ENCODE results near the gene ITGA3.

The ITGA3 gene

GRCh38 chr17:50072925-50073324 is 17.0 kb downstream of the ITGA3 start:
- no peak for DNase-seq

DNA sequence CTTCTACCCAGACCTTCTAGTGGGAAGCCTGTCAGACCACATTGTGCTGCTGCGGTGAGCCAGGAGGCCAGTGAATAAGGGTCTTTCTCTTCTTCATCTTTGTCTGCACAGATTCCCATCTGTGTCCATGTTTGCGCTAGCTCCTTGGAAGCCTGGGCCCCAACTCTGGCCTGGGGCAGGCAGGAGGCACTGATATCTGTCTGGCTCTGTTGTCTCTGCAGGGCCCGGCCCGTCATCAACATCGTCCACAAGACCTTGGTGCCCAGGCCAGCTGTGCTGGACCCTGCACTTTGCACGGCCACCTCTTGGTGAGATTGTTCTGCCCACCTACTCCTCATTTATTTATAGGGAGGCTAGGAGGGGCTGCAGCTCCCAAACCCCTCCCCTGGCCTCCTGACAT is 18.3 kb downstream of the ITGA3 start:
- DNase-seq: no peak

- DNase-seq: no peak
These were observed 19.6 kb downstream of the ITGA3 start for GRCh38 chr17:50075446-50076032.

DNA sequence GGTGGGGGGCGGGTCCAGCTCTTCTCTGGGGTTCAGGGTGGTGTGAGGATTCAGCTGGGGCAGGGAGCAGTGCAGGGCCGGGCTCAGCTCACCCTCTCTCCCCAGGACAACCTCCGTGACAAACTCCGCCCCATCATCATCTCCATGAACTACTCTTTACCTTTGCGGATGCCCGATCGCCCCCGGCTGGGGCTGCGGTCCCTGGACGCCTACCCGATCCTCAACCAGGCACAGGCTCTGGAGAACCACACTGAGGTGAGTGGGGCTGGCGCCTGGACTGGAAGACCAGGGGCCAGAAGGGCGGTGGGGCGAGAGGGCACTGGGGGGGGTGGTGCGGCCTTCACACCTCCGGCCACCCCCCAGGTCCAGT is 20.3 kb downstream of the ITGA3 start:
- no peak for DNase-seq

GRCh38 chr17:50076591-50077235 is 20.8 kb downstream of the ITGA3 start:
- DNase-seq: no peak

GRCh38 chr17:50078430-50078829 is 22.5 kb downstream of the ITGA3 start:
- DNase-seq: no peak

DNA sequence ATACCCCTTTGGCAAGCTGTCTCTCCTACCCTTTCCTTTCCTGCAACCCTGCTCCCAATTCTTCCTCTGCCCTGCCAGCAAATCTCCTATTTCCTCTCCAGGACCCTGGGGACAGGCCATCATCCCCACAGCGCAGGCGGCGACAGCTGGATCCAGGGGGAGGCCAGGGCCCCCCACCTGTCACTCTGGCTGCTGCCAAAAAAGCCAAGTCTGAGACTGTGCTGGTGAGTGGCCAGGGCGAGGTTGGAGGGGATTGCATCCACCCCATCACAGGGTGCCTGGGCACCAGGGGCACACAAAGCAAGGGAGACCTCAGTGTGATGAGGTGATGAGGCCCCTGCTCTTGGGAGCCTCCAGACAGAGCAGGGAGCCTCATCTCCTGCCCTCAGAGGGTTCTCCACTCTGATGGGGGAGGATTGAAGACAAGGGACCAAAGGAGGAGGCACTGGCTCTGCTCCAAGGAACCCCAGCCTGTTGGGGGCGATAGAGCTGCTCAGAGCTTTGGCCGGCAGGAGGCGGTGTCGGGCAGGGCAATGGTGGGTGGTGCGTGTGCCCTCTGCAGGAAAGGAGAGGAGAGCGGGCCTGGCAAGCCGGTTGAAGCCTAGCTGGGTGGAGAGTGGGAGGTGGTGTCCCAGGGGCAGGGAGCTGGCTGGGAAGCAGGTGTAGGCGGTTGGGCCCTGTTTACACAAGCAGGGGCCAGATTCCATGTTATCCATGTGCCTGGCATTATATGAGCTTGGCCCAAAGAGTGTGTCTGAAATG is 23.6 kb downstream of the ITGA3 start:
- peak; percentile 9 for DNase-seq

DNA sequence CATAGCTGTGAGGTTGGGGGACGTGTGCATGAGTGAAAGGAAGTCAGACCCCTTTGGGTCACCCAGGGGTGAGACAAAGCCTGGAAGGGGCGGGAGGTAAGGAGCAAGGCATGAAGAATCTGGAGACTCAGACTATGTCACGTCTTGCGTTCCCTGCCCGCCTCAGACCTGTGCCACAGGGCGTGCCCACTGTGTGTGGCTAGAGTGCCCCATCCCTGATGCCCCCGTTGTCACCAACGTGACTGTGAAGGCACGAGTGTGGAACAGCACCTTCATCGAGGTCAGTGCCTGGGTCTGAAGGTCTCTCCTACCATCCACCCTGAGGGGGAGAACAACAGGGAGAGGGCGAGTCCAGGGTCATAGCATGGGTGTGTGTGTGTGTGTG is 24.2 kb downstream of the ITGA3 start:
- no peak for DNase-seq

GRCh38 chr17:50080827-50081226 is 24.9 kb downstream of the ITGA3 start:
- no peak for DNase-seq

GRCh38 chr17:50081757-50082156 is 25.8 kb downstream of the ITGA3 start:
- no peak for DNase-seq

DNA sequence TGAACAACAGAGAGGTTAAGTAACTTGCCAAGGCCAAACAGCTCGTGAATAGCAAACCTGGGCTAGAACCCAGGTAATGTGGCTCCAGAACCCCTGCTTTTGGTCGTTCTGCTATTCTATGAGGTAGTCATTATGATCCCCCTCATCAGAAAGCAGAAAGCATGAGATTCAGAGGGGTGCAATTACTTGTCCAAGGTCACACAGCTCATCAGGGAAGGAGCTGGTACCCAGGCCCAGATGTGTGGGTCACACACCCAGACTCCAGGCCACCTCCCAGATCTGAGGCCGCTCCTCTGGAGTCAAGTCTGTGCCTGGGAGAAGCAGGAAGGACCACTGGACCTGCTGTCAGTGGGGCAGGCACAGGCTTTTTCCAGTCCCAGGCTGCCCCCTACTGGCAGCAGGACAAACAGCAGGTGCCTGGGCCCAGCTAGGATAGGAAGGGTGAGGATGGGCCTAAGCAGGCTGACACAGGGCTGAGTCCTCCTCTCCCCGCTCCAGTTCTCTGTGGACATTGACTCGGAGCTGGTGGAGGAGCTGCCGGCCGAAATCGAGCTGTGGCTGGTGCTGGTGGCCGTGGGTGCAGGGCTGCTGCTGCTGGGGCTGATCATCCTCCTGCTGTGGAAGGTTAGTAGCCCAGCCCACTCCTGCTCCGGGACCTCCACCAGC is 31.5 kb downstream of the ITGA3 start:
- DNase-seq: peak; percentile 74

- no peak for DNase-seq
These were observed 32.0 kb downstream of the ITGA3 start for GRCh38 chr17:50087912-50088405.

GRCh38 chr17:50088952-50089825 is 33.3 kb downstream of the ITGA3 start:
- no peak for DNase-seq

DNA sequence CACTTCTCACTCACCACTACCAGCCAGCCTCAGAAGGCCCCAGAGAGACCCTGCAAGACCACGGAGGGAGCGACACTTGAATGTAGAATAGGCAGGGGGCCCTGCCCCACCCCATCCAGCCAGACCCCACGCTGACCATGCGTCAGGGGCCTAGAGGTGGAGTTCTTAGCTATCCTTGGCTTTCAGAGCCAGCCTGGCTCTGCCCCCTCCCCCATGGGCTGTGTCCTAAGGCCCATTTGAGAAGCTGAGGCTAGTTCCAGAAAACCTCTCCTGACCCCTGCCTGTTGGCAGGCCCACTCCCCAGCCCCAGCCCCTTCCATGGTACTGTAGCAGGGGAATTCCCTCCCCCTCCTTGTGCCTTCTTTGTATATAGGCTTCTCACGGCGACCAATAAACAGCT is 34.2 kb downstream of the ITGA3 start:
- DNase-seq: no peak

GRCh38 chr17:50090971-50091917 is 35.3 kb downstream of the ITGA3 start:
- no peak for DNase-seq

GRCh38 chr17:50091918-50092285 is 36.0 kb downstream of the ITGA3 start:
- no peak for DNase-seq

DNA sequence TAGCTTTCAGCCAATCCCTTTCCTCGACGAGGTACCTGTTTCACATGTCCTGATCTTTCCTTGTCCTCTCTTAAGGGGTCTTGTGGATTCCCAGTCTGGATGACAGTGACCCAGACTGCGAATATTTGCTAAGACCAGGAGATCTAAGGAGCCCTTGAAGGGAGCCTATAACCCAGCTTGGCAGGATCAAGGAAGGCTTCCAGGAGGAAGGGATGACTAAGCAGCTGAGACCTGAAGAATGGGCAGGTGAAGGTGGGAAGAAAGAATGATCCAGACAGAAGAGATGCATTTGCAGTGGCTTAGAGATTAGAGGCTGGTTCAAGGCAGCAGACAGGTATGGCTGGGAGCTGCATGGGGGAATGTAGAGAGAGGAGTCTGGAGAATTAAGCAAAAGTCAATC is 37.3 kb downstream of the ITGA3 start:
- DNase-seq: no peak

GRCh38 chr17:50093807-50094206 is 37.9 kb downstream of the ITGA3 start:
- no peak for DNase-seq

DNA sequence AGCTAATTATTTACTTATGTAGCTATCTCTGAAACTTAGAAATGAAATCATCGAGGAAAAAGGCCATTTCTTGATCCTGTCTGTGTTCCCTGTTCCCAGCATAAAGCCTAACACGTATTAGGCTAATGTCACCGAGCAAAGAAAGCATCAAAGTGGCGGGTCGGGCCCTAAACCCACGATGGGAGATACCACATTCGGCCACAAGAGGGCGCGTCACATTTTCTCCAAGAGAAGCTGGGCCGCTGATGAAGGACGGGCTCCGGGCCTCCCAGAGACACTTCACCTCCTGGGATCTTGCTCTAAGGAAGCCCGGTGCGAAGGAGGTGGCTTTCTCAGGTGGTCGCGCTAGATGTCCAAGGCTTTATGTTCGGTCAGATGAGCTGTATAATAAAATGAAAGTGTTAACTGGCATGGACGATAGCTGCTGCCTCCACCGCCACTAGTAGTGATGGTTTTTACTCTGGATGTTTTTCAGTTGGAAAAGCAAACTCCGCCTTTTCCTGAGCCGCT is 38.4 kb downstream of the ITGA3 start:
- peak; percentile 95 for DNase-seq

- DNase-seq: peak; percentile 96
These were observed 39.1 kb downstream of the ITGA3 start, which contains the start of gene PDK2 for GRCh38 chr17:50094753-50095619. TSS of gene PDK2 (plus strand) at chr17:50095351. CDS start at chr17:50095436, 85 bp downstream.

Measured in stimulated activated CD4-positive, alpha-beta T cell treated with anti-CD3 and anti-CD28 coated beads, Interleukin-4, amount 100 ng/mL, for 24 hours (primary cell).